Parathyroid adenoma (tissue), 2 donors: ENCODE data around the gene PRCC.

Source experiments
- H2AFZ ChIP-seq: fragments of 300-600 bp; sonication (generic); one replicate; pipeline ENCODE4 v1.7.0; 2017; ENCODE audit warnings: antibody characterized with exemption, mild to moderate bottlenecking
- H3K27ac ChIP-seq: fragments of 300-600 bp; sonication (generic); one replicate; pipeline ENCODE4 v1.7.0; 2017
- H3K27me3 ChIP-seq: fragments of 300-600 bp; sonication (generic); one replicate; pipeline ENCODE4 v1.7.0; 2017; ENCODE audit warnings: low read length; ENCODE audit not compliant: control insufficient read depth, insufficient read depth
- H3K36me3 ChIP-seq: fragments of 300-600 bp; sonication (generic); one replicate; pipeline ENCODE4 v1.7.0; 2017; ENCODE audit warnings: low read length; ENCODE audit not compliant: control insufficient read depth, insufficient read depth
- H3K4me1 ChIP-seq: fragments of 300-600 bp; sonication (generic); one replicate; pipeline ENCODE4 v1.7.0; 2017; ENCODE audit warnings: control low read depth
- H3K4me2 ChIP-seq: fragments of 300-600 bp; sonication (generic); one replicate; pipeline ENCODE4 v1.7.0; 2017; ENCODE audit warnings: low read length
- H3K4me3 ChIP-seq: fragments of 300-600 bp; sonication (generic); one replicate; pipeline ENCODE4 v1.7.0; 2017; ENCODE audit warnings: low read depth, low read length
- H3K79me2 ChIP-seq: fragments of 300-600 bp; sonication (generic); one replicate; pipeline ENCODE4 v1.7.0; 2017; ENCODE audit warnings: control low read depth
- H3K9ac ChIP-seq: fragments of 300-600 bp; sonication (generic); one replicate; pipeline ENCODE4 v1.7.0; 2017; ENCODE audit warnings: mild to moderate bottlenecking
- H3K9me3 ChIP-seq: fragments of 300-600 bp; sonication (generic); one replicate; pipeline ENCODE4 v1.7.0; 2017; ENCODE audit warnings: low read length; ENCODE audit not compliant: control insufficient read depth
- TF ChIP-seq, protein P1 (sequence below): fragments of 300-600 bp; sonication (generic); IDR thresholded peaks from one replicate; pipeline ENCODE4 v1.7.0; 2017; ENCODE audit warnings: antibody characterized with exemption, mild to moderate bottlenecking
- donor health status: primary hyperparathyroidism.

The PRCC gene

DNA sequence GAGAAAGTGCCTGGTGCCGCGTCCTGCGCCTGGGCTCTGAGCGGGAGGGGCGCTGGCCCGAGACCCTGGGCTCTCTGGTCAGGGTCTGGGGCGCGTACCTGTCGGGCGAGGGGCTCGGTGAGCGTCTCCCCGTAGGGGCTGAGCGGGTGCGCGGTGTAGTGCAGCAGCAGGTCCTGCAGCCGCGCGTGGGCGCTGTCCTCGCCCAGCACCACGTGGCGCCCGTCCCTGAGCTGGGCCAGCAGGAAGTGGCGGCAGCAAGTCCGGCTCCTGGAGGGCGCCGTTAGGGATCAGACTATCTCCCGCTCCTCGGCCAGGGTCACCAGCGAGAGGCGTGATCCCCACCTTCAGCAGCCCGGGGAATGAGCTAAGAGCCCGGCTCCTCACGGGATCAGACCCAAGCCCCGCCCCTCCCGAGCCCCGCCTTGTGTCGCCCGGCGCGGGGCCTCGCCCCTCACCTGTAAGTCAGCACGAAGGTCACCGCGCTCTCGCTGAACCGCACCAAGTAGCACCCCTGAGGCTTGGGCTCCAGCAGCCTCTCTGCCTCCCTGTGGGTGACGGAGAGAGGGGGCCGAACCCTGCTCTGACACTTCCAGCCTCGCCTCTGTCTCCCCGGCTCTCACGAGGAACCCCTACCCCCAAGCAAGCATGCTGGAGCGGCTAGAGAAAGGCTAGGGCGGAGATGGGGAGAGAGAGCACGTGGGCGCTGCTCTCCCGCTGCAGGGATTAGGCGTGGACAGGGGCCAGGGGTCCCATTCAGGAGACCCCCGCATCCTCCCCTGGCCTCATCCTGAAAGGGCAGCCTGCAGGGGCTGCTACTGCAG, 46.6 kb downstream of the PRCC start:
- Histone ChIP-seq H3K9me3 (no peaks in the 10 kb centered on the region), H3K4me2 (peak overlapping the region; percentile 80), H3K79me2 (no peaks in the 10 kb centered on the region), H3K36me3 (no peaks in the 10 kb centered on the region), H2AFZ (peak overlapping the region; percentile 51), H3K27ac (no peak overlapping the region), H3K27me3 (no peaks in the 10 kb centered on the region), H3K4me1 (no peaks in the 10 kb centered on the region), H3K9ac (no peak overlapping the region), H3K4me3 (peak overlapping the region; percentile 49)
- TF ChIP-seq, protein P1, sequence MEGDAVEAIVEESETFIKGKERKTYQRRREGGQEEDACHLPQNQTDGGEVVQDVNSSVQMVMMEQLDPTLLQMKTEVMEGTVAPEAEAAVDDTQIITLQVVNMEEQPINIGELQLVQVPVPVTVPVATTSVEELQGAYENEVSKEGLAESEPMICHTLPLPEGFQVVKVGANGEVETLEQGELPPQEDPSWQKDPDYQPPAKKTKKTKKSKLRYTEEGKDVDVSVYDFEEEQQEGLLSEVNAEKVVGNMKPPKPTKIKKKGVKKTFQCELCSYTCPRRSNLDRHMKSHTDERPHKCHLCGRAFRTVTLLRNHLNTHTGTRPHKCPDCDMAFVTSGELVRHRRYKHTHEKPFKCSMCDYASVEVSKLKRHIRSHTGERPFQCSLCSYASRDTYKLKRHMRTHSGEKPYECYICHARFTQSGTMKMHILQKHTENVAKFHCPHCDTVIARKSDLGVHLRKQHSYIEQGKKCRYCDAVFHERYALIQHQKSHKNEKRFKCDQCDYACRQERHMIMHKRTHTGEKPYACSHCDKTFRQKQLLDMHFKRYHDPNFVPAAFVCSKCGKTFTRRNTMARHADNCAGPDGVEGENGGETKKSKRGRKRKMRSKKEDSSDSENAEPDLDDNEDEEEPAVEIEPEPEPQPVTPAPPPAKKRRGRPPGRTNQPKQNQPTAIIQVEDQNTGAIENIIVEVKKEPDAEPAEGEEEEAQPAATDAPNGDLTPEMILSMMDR, result peak; percentile 52

DNA sequence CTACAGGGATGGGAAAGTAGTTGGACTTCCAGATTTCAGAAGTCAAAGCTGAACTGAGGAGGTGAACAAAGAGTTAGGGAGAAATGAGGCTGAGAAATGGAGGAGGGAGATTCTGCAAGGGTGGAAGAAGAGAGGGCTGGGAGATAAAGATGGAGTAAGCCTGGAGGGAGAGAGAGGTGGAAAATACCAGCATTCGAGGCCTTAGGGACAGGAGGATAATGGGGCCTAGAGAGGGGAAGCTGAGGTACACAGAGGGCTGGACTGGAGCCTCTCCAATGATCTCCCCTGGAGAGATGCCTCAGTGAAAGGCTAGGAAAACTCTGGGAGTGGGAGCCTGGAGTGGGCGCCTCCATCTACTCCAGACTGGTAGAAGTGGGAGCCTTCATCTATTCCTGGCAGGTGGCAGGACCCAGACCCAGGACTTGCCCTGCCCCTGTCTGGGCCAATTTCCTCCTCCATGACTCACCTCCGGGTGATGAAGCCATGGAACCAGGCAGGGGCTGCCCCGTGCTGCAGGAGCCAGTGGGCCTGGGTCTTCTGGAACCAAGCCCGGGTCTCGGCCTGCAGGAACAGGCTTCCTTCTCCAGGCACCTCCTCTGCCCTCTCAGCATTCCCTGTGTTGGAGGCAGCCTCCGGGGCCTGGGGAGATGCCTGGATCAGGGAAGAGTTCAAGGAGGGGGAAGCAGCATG, 47.4 kb downstream of the PRCC start:
- H3K9ac ChIP-seq, result no peak overlapping the region
- H3K79me2 ChIP-seq, result no peaks in the 10 kb centered on the region
- no peak overlapping the region for H3K27ac ChIP-seq
- H3K27me3 ChIP-seq, result no peaks in the 10 kb centered on the region
- H2AFZ ChIP-seq, result no peak overlapping the region
- no peak overlapping the region for H3K4me3 ChIP-seq
- H3K4me2 ChIP-seq, result no peak overlapping the region
- H3K9me3 ChIP-seq, result no peaks in the 10 kb centered on the region
- TF ChIP-seq, protein P1, result no peak
- no peaks in the 10 kb centered on the region for H3K4me1 ChIP-seq
- H3K36me3 ChIP-seq, result no peaks in the 10 kb centered on the region

DNA sequence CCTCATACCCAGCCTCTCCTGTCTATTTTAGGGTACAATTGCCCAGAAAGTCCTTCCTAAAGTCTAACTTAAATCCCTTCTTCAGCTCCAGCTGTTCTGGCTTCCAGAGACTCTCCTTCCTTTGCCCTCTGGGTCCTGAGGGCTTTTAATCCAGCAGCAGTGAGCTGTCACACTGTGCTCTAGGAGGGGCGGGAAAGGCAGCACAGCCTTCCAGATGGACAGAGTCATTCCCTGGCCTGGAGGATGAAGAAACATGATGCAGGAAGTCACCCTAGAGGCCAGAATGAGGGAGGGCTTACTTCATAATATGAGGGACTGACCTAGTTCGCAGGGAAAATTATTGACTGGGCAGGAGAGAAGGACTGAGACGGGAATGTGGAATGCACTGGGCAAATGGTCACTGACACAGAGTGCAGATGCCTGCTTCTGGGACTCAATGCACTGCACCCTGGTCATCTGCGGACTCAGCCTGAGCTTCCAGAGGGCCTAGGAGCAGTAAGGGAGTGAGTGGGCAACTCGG, 48.0 kb downstream of the PRCC start:
- Histone ChIP-seq H3K4me2 (no peak overlapping the region), H3K9ac (no peak overlapping the region), H2AFZ (no peak overlapping the region), H3K9me3 (no peaks in the 10 kb centered on the region), H3K4me1 (no peaks in the 10 kb centered on the region), H3K36me3 (no peaks in the 10 kb centered on the region), H3K4me3 (no peak overlapping the region), H3K79me2 (no peaks in the 10 kb centered on the region), H3K27me3 (no peaks in the 10 kb centered on the region), H3K27ac (peak overlapping the region; percentile 62)
- TF ChIP-seq, protein P1, result no peak

DNA sequence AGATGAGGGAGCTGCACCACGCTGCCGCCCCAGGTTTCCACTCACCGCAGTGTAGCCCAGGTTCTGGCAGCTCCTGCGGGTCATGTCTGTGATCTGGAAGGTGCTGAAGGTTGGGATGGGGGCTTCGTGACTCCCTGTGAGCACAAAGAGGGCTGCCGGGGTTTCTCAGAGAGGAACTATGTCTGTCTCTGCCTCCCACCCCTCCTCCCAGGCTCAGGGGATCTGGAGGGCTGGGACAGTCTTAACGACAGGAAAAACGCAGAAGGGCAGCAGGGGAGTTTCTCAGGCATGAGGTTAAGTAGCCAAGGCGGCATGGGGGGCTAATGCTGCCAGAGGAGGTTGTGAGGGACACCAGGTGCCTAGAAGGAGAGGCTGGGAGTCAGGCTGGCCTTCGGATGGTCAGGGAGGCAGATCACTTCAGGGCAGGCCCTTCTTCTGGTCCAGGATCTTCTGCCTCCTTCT, 48.7 kb downstream of the PRCC start:
- Histone ChIP-seq H3K9me3 (no peaks in the 10 kb centered on the region), H3K9ac (no peak overlapping the region), H3K4me3 (no peak overlapping the region), H3K27ac (peak overlapping the region; percentile 62), H3K36me3 (no peaks in the 10 kb centered on the region), H3K79me2 (no peaks in the 10 kb centered on the region), H3K27me3 (no peaks in the 10 kb centered on the region), H3K4me1 (no peaks in the 10 kb centered on the region), H3K4me2 (no peak overlapping the region), H2AFZ (no peak overlapping the region)
- TF ChIP-seq, protein P1, result no peak
